Measurements from ENCODE around the gene KCTD3. TPM values are rescaled to one million over a fixed set of nuclear protein-coding genes. Genes with fewer than 3 reads are reported as not detected.

KCTD3 gene
- total RNA-seq, 1 experiment from 2014 or later = 52.8 TPM

GRCh38 chr1:215599418-215600074 lies 32.4 kb downstream of the KCTD3 start:
- ATAC-seq (no peak), DNase-seq (no peak)
- Histone ChIP-seq H3K4me1 (ENCODE audit: insufficient read depth, low read length) (peaks cover 13% of the 10 kb centered on the region), H3K79me2 (ENCODE audit: low read length) (no peaks in the 10 kb centered on the region), H3K4me3 (ENCODE audit: low read length) (no peak overlapping the region), H3F3A (ENCODE audit: low read length, unreplicated experiment) (no peaks in the 10 kb centered on the region), H3K27ac (ENCODE audit: low read length) (no peak overlapping the region), H3K27me3 (ENCODE audit: low read length) (no peaks in the 10 kb centered on the region), H3K9me3 (ENCODE audit: low read length) (no peaks in the 10 kb centered on the region), H3K36me3 (ENCODE audit: low read depth, low read length) (peaks cover 47% of the 10 kb centered on the region; the same call in 1 of the 2 replicates), H3K9me2 (replicated peaks; ENCODE audit: low read length) (no peaks in the 10 kb centered on the region), H2AFZ (ENCODE audit: low read length) (no peak overlapping the region), H3K4me2 (ENCODE audit: low read length) (no peak overlapping the region), H3K9ac (ENCODE audit: low read length) (no peak overlapping the region), H4K20me1 (ENCODE audit: low read length) (no peaks in the 10 kb centered on the region)
- CTCF ChIA-PET = no interaction called here
- BruUV-seq (replicated peaks) = no TSS peak
- POLR2A ChIA-PET (ENCODE audit: unreplicated experiment) = no interaction called here
- TF ChIP-seq EZH2phosphoT487 (IDR thresholded peaks at IDR 0.05; ENCODE audit: borderline replicate concordance, low read length) (no peak), CTCF (conservative IDR thresholded peaks at IDR 0.05; ENCODE audit: low read depth, low read length) (no peak), EZH2 (IDR thresholded peaks at IDR 0.05; ENCODE audit: low read length, unreplicated experiment) (no peak)
- intact Hi-C loops (cut with micrococcal nuclease) = loop anchor here (10.0 kb wide), 2 partner anchors 45 to 325 kb away; no protein-coding TSS in a partner anchor

GRCh38 chr1:215600258-215600792 lies 33.2 kb downstream of the KCTD3 start:
- BruUV-seq (replicated peaks) = no TSS peak
- peaks cover 45% of the 10 kb centered on the region; the same call in 1 of the 2 replicates for H3K36me3 ChIP-seq (ENCODE audit: low read depth, low read length)
- no peaks in the 10 kb centered on the region for H3K9me2 ChIP-seq (replicated peaks; ENCODE audit: low read length)
- H3K79me2 ChIP-seq (ENCODE audit: low read length) = no peaks in the 10 kb centered on the region
- no peak overlapping the region for H3K4me2 ChIP-seq (ENCODE audit: low read length)
- no peak overlapping the region for H3K9ac ChIP-seq (ENCODE audit: low read length)
- no peaks in the 10 kb centered on the region for H3F3A ChIP-seq (ENCODE audit: low read length, unreplicated experiment)
- H3K4me3 ChIP-seq (ENCODE audit: low read length) = no peak overlapping the region
- no peaks in the 10 kb centered on the region for H4K20me1 ChIP-seq (ENCODE audit: low read length)
- TF ChIP-seq CTCF (conservative IDR thresholded peaks at IDR 0.05; ENCODE audit: low read depth, low read length) (no peak), EZH2 (IDR thresholded peaks at IDR 0.05; ENCODE audit: low read length, unreplicated experiment) (no peak), EZH2phosphoT487 (IDR thresholded peaks at IDR 0.05; ENCODE audit: borderline replicate concordance, low read length) (no peak)
- peaks cover 5% of the 10 kb centered on the region for H3K4me1 ChIP-seq (ENCODE audit: insufficient read depth, low read length)
- no peaks in the 10 kb centered on the region for H3K27me3 ChIP-seq (ENCODE audit: low read length)
- intact Hi-C loops (cut with micrococcal nuclease) = loop anchor here (10.0 kb wide), 1 partner anchor 46 kb away; no protein-coding TSS in a partner anchor
- DNase-seq = no peak
- no peak for ATAC-seq
- H3K27ac ChIP-seq (ENCODE audit: low read length) = no peak overlapping the region
- POLR2A ChIA-PET (ENCODE audit: unreplicated experiment) = no interaction called here
- no peaks in the 10 kb centered on the region for H3K9me3 ChIP-seq (ENCODE audit: low read length)
- H2AFZ ChIP-seq (ENCODE audit: low read length) = no peak overlapping the region
- CTCF ChIA-PET = no interaction called here

- H3K36me3 ChIP-seq (ENCODE audit: low read depth, low read length) = peaks cover 43% of the 10 kb centered on the region; the same call in 1 of the 2 replicates
- CTCF ChIA-PET = no interaction called here
Observed at GRCh38 chr1:215600867-215601266, 33.8 kb downstream of the KCTD3 start.

More at GRCh38 chr1:215600867-215601266, 33.8 kb downstream of the KCTD3 start:
- H3K9me2 ChIP-seq (replicated peaks; ENCODE audit: low read length) = no peaks in the 10 kb centered on the region
- no peaks in the 10 kb centered on the region for H4K20me1 ChIP-seq (ENCODE audit: low read length)
- intact Hi-C loops (cut with micrococcal nuclease) = loop anchor here (10.0 kb wide), 1 partner anchor 46 kb away; no protein-coding TSS in a partner anchor
- no peaks in the 10 kb centered on the region for H3K4me1 ChIP-seq (ENCODE audit: insufficient read depth, low read length)
- no peaks in the 10 kb centered on the region for H3F3A ChIP-seq (ENCODE audit: low read length, unreplicated experiment)
- no peaks in the 10 kb centered on the region for H3K79me2 ChIP-seq (ENCODE audit: low read length)
- no peaks in the 10 kb centered on the region for H3K9me3 ChIP-seq (ENCODE audit: low read length)
- H3K4me2 ChIP-seq (ENCODE audit: low read length) = no peak overlapping the region
- H3K4me3 ChIP-seq (ENCODE audit: low read length) = no peak overlapping the region
- H2AFZ ChIP-seq (ENCODE audit: low read length) = no peak overlapping the region
- H3K9ac ChIP-seq (ENCODE audit: low read length) = no peak overlapping the region
- DNase-seq (no peak), ATAC-seq (no peak)
- H3K27me3 ChIP-seq (ENCODE audit: low read length) = no peaks in the 10 kb centered on the region
- no peak overlapping the region for H3K27ac ChIP-seq (ENCODE audit: low read length)
- no TSS peak for BruUV-seq (replicated peaks)
- TF ChIP-seq CTCF (conservative IDR thresholded peaks at IDR 0.05; ENCODE audit: low read depth, low read length) (no peak), EZH2phosphoT487 (IDR thresholded peaks at IDR 0.05; ENCODE audit: borderline replicate concordance, low read length) (no peak), EZH2 (IDR thresholded peaks at IDR 0.05; ENCODE audit: low read length, unreplicated experiment) (no peak)
- POLR2A ChIA-PET (ENCODE audit: unreplicated experiment) = no interaction called here

All from PC-3 (cell line).